GM23338 (cell line): ENCODE data around the gene C11orf21. TPM values are rescaled to one million over a fixed set of nuclear protein-coding genes. Genes with fewer than 3 reads are reported as not detected.

Experiments
- ATAC-seq: fragments of 200-7000 bp; cut with Tn5 transposase; 3 replicates; pipeline ENCODE4 v1.9.1; 2020
- DNase-seq: peaks from one replicate; pipeline ENCODE4 v3.0.0-alpha.2; 2015; ENCODE audit warnings: low spot score
- H2AFZ ChIP-seq: fragments of 200-600 bp; sonication (generic); 2 replicates; pipeline ENCODE4 v1.8.0; 2016; ENCODE audit warnings: antibody characterized with exemption, mild to moderate bottlenecking, moderate library complexity
- H3F3A ChIP-seq: fragments of 200-600 bp; sonication (generic); replicated peaks from 2 replicates; pipeline ENCODE4 v1.8.0; 2017; ENCODE audit warnings: antibody characterized with exemption, mixed run types, low read depth
- H3K27ac ChIP-seq: fragments of 200-600 bp; sonication (generic); 2 replicates; pipeline ENCODE4 v1.6.1; 2016; ENCODE audit warnings: low read depth
- H3K27me3 ChIP-seq: fragments of 200-600 bp; sonication (generic); 2 replicates; pipeline ENCODE4 v1.8.0; 2016; ENCODE audit warnings: mild to moderate bottlenecking, mixed run types, moderate library complexity; ENCODE audit not compliant: insufficient read depth
- H3K36me3 ChIP-seq: fragments of 200-600 bp; sonication (generic); 2 replicates; pipeline ENCODE4 v1.8.0; 2016; ENCODE audit warnings: mild to moderate bottlenecking; ENCODE audit not compliant: insufficient read depth
- H3K4me1 ChIP-seq: fragments of 200-600 bp; sonication (generic); 2 replicates; pipeline ENCODE4 v1.8.0; 2016; ENCODE audit warnings: mild to moderate bottlenecking, moderate library complexity; ENCODE audit not compliant: insufficient read depth
- H3K4me2 ChIP-seq: fragments of 200-600 bp; sonication (generic); 2 replicates; pipeline ENCODE4 v1.7.1; 2017; ENCODE audit warnings: mixed run types
- H3K4me3 ChIP-seq: fragments of 200-600 bp; sonication (generic); 2 replicates; pipeline ENCODE4 v1.6.1; 2016; ENCODE audit warnings: mixed run types
- H3K79me2 ChIP-seq: fragments of 200-600 bp; sonication (generic); replicated peaks from 2 replicates; pipeline ENCODE4 v1.8.0; 2017; ENCODE audit warnings: mild to moderate bottlenecking; ENCODE audit not compliant: insufficient read depth
- H3K9me2 ChIP-seq: fragments of 200-600 bp; sonication (generic); 2 replicates; pipeline ENCODE4 v1.8.0; 2017; ENCODE audit not compliant: insufficient read depth
- H4K20me1 ChIP-seq: fragments of 200-600 bp; sonication (generic); replicated peaks from 2 replicates; pipeline ENCODE4 v1.8.0; 2017; ENCODE audit warnings: mild to moderate bottlenecking; ENCODE audit not compliant: insufficient read depth
- H3K27ac Mint-ChIP-seq: 2 replicates; pipeline ENCODE4 v1.8.0; 2020; ENCODE audit warnings: inconsistent platforms, mild to moderate bottlenecking, moderate library complexity, mixed read lengths
- H3K27me3 Mint-ChIP-seq: 3 replicates; pipeline ENCODE4 v1.8.0; 2022; ENCODE audit warnings: low read depth, mild to moderate bottlenecking, moderate library complexity, mixed read lengths, inconsistent platforms; ENCODE audit not compliant: insufficient read depth, poor library complexity
- H3K36me3 Mint-ChIP-seq: 3 replicates; pipeline ENCODE4 v1.8.0; 2021; ENCODE audit warnings: low read depth, mild to moderate bottlenecking, inconsistent platforms, moderate library complexity, mixed read lengths
- H3K4me1 Mint-ChIP-seq: 3 replicates; pipeline ENCODE4 v1.8.0; 2020; ENCODE audit warnings: mild to moderate bottlenecking, inconsistent platforms, mixed read lengths
- H3K4me3 Mint-ChIP-seq: 3 replicates; pipeline ENCODE4 v1.8.0; 2021; ENCODE audit warnings: moderate library complexity, mild to moderate bottlenecking, inconsistent platforms, mixed read lengths
- H3K9me3 Mint-ChIP-seq: 3 replicates; pipeline ENCODE4 v1.8.0; 2020; ENCODE audit warnings: moderate library complexity, mild to moderate bottlenecking, inconsistent platforms, mixed read lengths
- CREB1 ChIP-seq: fragments of 250-450 bp; sonication (Bioruptor Pico); IDR thresholded peaks from 2 replicates; pipeline ENCODE4 v1.5.0; 2020; ENCODE audit warnings: low read depth, mild to moderate bottlenecking, moderate library complexity
- CTCF ChIP-seq, 2 experiments: fragments of 200-600 bp in 1 of 2; sonication (generic) in 1 of 2; conservative IDR thresholded peaks; 2 replicates each; pipeline versions ENCODE4 v1.5.1 to v1.6.1; 2016 to 2017; ENCODE audit warnings: antibody characterized with exemption in 2 of 2, low read depth in 2 of 2, mild to moderate bottlenecking in 2 of 2, moderate library complexity in 1 of 2
- ETS1 ChIP-seq: IDR thresholded peaks from 2 replicates; pipeline ENCODE4 v1.6.1; 2016; ENCODE audit warnings: antibody characterized with exemption
- EZH2 ChIP-seq: fragments of 200-600 bp; sonication (generic); IDR thresholded peaks from one replicate; pipeline ENCODE4 v1.8.0; 2017; ENCODE audit warnings: antibody characterized with exemption, mild to moderate bottlenecking, low read depth; ENCODE audit not compliant: unreplicated experiment
- NANOG ChIP-seq: IDR thresholded peaks from 2 replicates; pipeline ENCODE4 v1.6.1; 2016; ENCODE audit warnings: antibody characterized with exemption, borderline replicate concordance
- REST ChIP-seq: IDR thresholded peaks from one replicate; pipeline ENCODE4 v1.6.1; 2018; ENCODE audit warnings: antibody characterized with exemption; ENCODE audit not compliant: unreplicated experiment
- STAT1 ChIP-seq: IDR thresholded peaks from one replicate; pipeline ENCODE4 v1.6.1; 2016; ENCODE audit warnings: antibody characterized with exemption; ENCODE audit not compliant: unreplicated experiment
- ZNF331 ChIP-seq: fragments of 250-450 bp; sonication (Bioruptor Pico); IDR thresholded peaks from 2 replicates; pipeline ENCODE4 v1.5.0; 2020; ENCODE audit warnings: low read depth, mild to moderate bottlenecking, moderate library complexity
- ZNF462 ChIP-seq: fragments of 250-450 bp; sonication (Bioruptor Pico); IDR thresholded peaks from 2 replicates; pipeline ENCODE4 v1.5.0; 2020; ENCODE audit warnings: mild to moderate bottlenecking, moderate library complexity
- polyA plus RNA-seq: library from polyadenylated mRNA; unstranded; fragments of >200 nt; fragmentation: Nextera tagmentation; extraction: Ambion mirVana; gene quantifications from 2 replicates; pipeline ENCODE4 v1.2.1, GENCODE V29; 2016
- total RNA-seq: library from RNA; depleted of rRNA; stranded (reverse); fragments of >200 nt; shearing (Covaris generic); gene quantifications from 2 replicates; pipeline ENCODE4 v1.2.3, GENCODE V29; 2014

Gene C11orf21
- total and polyA plus RNA-seq, 2 experiments from 2014 or later, result not detected

GRCh38 chr11:2295971-2296912 is 5.5 kb downstream of the C11orf21 start (continued):
- no peak for TF ChIP-seq REST
- no peak for TF ChIP-seq ETS1
- TF ChIP-seq CREB1 (CRISPR knock-in tag), result no peak
- TF ChIP-seq EZH2, result no peak
- TF ChIP-seq STAT1, result no peak

- Mint-ChIP-seq H3K27ac (no peak overlapping the region), H3K36me3 (no peaks in the 10 kb centered on the region), H3K4me1 (peaks cover 4% of the 10 kb centered on the region; the same call in 2 of the 3 replicates), H3K27me3 (peaks cover 12% of the 10 kb centered on the region), H3K9me3 (no peaks in the 10 kb centered on the region), H3K4me3 (no peak overlapping the region)
- Histone ChIP-seq H2AFZ (no peak overlapping the region), H3K36me3 (no peaks in the 10 kb centered on the region), H4K20me1 (no peaks in the 10 kb centered on the region), H3F3A (no peaks in the 10 kb centered on the region), H3K4me3 (no peak overlapping the region), H3K27me3 (no peaks in the 10 kb centered on the region), H3K4me2 (no peak overlapping the region), H3K27ac (no peak overlapping the region), H3K9me2 (no peaks in the 10 kb centered on the region), H3K4me1 (no peaks in the 10 kb centered on the region), H3K79me2 (no peaks in the 10 kb centered on the region)
- ATAC-seq, result no peak
- DNase-seq, result no peak
- TF ChIP-seq NANOG (no peak), ZNF462 (CRISPR knock-in tag) (no peak), ZNF331 (CRISPR knock-in tag) (no peak), CREB1 (CRISPR knock-in tag) (no peak), CTCF (conservative IDR thresholded peaks at IDR 0.05; ENCODE audit: low read depth in 2 of 2) (no peak)
Measured at GRCh38 chr11:2294926-2295290, 6.8 kb downstream of the C11orf21 start.
